GM23338 (cell line): ENCODE results near the gene UXS1. TPM values are rescaled to one million over a fixed set of nuclear protein-coding genes. Genes with fewer than 3 reads are reported as not detected.
A peak's percentile ranks its signal among the peaks of the same experiment; 100 is the strongest.

Experiments
- ATAC-seq: fragments of 200-7000 bp; cut with Tn5 transposase; 3 replicates; pipeline ENCODE4 v1.9.1; 2020
- DNase-seq: peaks from one replicate; pipeline ENCODE4 v3.0.0-alpha.2; 2015; ENCODE audit warnings: low spot score
- H2AFZ ChIP-seq: fragments of 200-600 bp; sonication (generic); 2 replicates; pipeline ENCODE4 v1.8.0; 2016; ENCODE audit warnings: antibody characterized with exemption, mild to moderate bottlenecking, moderate library complexity
- H3F3A ChIP-seq: fragments of 200-600 bp; sonication (generic); replicated peaks from 2 replicates; pipeline ENCODE4 v1.8.0; 2017; ENCODE audit warnings: antibody characterized with exemption, mixed run types, low read depth
- H3K27ac ChIP-seq: fragments of 200-600 bp; sonication (generic); 2 replicates; pipeline ENCODE4 v1.6.1; 2016; ENCODE audit warnings: low read depth
- H3K27me3 ChIP-seq: fragments of 200-600 bp; sonication (generic); 2 replicates; pipeline ENCODE4 v1.8.0; 2016; ENCODE audit warnings: mild to moderate bottlenecking, mixed run types, moderate library complexity; ENCODE audit not compliant: insufficient read depth
- H3K36me3 ChIP-seq: fragments of 200-600 bp; sonication (generic); 2 replicates; pipeline ENCODE4 v1.8.0; 2016; ENCODE audit warnings: mild to moderate bottlenecking; ENCODE audit not compliant: insufficient read depth
- H3K4me1 ChIP-seq: fragments of 200-600 bp; sonication (generic); 2 replicates; pipeline ENCODE4 v1.8.0; 2016; ENCODE audit warnings: mild to moderate bottlenecking, moderate library complexity; ENCODE audit not compliant: insufficient read depth
- H3K4me2 ChIP-seq: fragments of 200-600 bp; sonication (generic); 2 replicates; pipeline ENCODE4 v1.7.1; 2017; ENCODE audit warnings: mixed run types
- H3K4me3 ChIP-seq: fragments of 200-600 bp; sonication (generic); 2 replicates; pipeline ENCODE4 v1.6.1; 2016; ENCODE audit warnings: mixed run types
- H3K79me2 ChIP-seq: fragments of 200-600 bp; sonication (generic); replicated peaks from 2 replicates; pipeline ENCODE4 v1.8.0; 2017; ENCODE audit warnings: mild to moderate bottlenecking; ENCODE audit not compliant: insufficient read depth
- H3K9me2 ChIP-seq: fragments of 200-600 bp; sonication (generic); 2 replicates; pipeline ENCODE4 v1.8.0; 2017; ENCODE audit not compliant: insufficient read depth
- H4K20me1 ChIP-seq: fragments of 200-600 bp; sonication (generic); replicated peaks from 2 replicates; pipeline ENCODE4 v1.8.0; 2017; ENCODE audit warnings: mild to moderate bottlenecking; ENCODE audit not compliant: insufficient read depth
- H3K27ac Mint-ChIP-seq: 2 replicates; pipeline ENCODE4 v1.8.0; 2020; ENCODE audit warnings: inconsistent platforms, mild to moderate bottlenecking, moderate library complexity, mixed read lengths
- H3K27me3 Mint-ChIP-seq: 3 replicates; pipeline ENCODE4 v1.8.0; 2022; ENCODE audit warnings: low read depth, mild to moderate bottlenecking, moderate library complexity, mixed read lengths, inconsistent platforms; ENCODE audit not compliant: insufficient read depth, poor library complexity
- H3K36me3 Mint-ChIP-seq: 3 replicates; pipeline ENCODE4 v1.8.0; 2021; ENCODE audit warnings: low read depth, mild to moderate bottlenecking, inconsistent platforms, moderate library complexity, mixed read lengths
- H3K4me1 Mint-ChIP-seq: 3 replicates; pipeline ENCODE4 v1.8.0; 2020; ENCODE audit warnings: mild to moderate bottlenecking, inconsistent platforms, mixed read lengths
- H3K4me3 Mint-ChIP-seq: 3 replicates; pipeline ENCODE4 v1.8.0; 2021; ENCODE audit warnings: moderate library complexity, mild to moderate bottlenecking, inconsistent platforms, mixed read lengths
- H3K9me3 Mint-ChIP-seq: 3 replicates; pipeline ENCODE4 v1.8.0; 2020; ENCODE audit warnings: moderate library complexity, mild to moderate bottlenecking, inconsistent platforms, mixed read lengths
- CTCF ChIP-seq, 2 experiments: fragments of 200-600 bp in 1 of 2; sonication (generic) in 1 of 2; conservative IDR thresholded peaks; 2 replicates each; pipeline versions ENCODE4 v1.5.1 to v1.6.1; 2016 to 2017; ENCODE audit warnings: antibody characterized with exemption in 2 of 2, low read depth in 2 of 2, mild to moderate bottlenecking in 2 of 2, moderate library complexity in 1 of 2
- ETS1 ChIP-seq: IDR thresholded peaks from 2 replicates; pipeline ENCODE4 v1.6.1; 2016; ENCODE audit warnings: antibody characterized with exemption
- EZH2 ChIP-seq: fragments of 200-600 bp; sonication (generic); IDR thresholded peaks from one replicate; pipeline ENCODE4 v1.8.0; 2017; ENCODE audit warnings: antibody characterized with exemption, mild to moderate bottlenecking, low read depth; ENCODE audit not compliant: unreplicated experiment
- JUNB ChIP-seq: IDR thresholded peaks from one replicate; pipeline ENCODE4 v1.6.1; 2016; ENCODE audit warnings: antibody characterized with exemption; ENCODE audit not compliant: unreplicated experiment
- POLR2AphosphoS5 ChIP-seq: IDR thresholded peaks from 2 replicates; pipeline ENCODE4 v1.6.1; 2016; ENCODE audit warnings: antibody characterized with exemption, low read depth
- STAT1 ChIP-seq: IDR thresholded peaks from one replicate; pipeline ENCODE4 v1.6.1; 2016; ENCODE audit warnings: antibody characterized with exemption; ENCODE audit not compliant: unreplicated experiment
- ZNF462 ChIP-seq: fragments of 250-450 bp; sonication (Bioruptor Pico); IDR thresholded peaks from 2 replicates; pipeline ENCODE4 v1.5.0; 2020; ENCODE audit warnings: mild to moderate bottlenecking, moderate library complexity
- polyA plus RNA-seq: library from polyadenylated mRNA; unstranded; fragments of >200 nt; fragmentation: Nextera tagmentation; extraction: Ambion mirVana; gene quantifications from 2 replicates; pipeline ENCODE4 v1.2.1, GENCODE V29; 2016
- total RNA-seq: library from RNA; depleted of rRNA; stranded (reverse); fragments of >200 nt; shearing (Covaris generic); gene quantifications from 2 replicates; pipeline ENCODE4 v1.2.3, GENCODE V29; 2014

Gene UXS1
- total and polyA plus RNA-seq, 2 experiments from 2014 or later: 48.7 to 131 TPM

- Histone ChIP-seq H3K9me2 (no peaks in the 10 kb centered on the region; the same call in 1 of the 2 replicates), H3K27me3 (no peaks in the 10 kb centered on the region), H3K4me2 (no peak overlapping the region), H3K79me2 (no peaks in the 10 kb centered on the region), H2AFZ (no peak overlapping the region), H3F3A (no peaks in the 10 kb centered on the region), H3K27ac (no peak overlapping the region), H3K4me3 (no peak overlapping the region), H3K4me1 (peaks cover 5% of the 10 kb centered on the region; the same call in 1 of the 2 replicates), H3K36me3 (peaks cover 2% of the 10 kb centered on the region; the same call in 1 of the 2 replicates), H4K20me1 (peaks cover 16% of the 10 kb centered on the region)
- TF ChIP-seq JUNB: no peak
- no peak for TF ChIP-seq STAT1
- no peak for TF ChIP-seq ZNF462 (CRISPR knock-in tag)
- Mint-ChIP-seq H3K4me3 (no peak overlapping the region), H3K36me3 (peaks cover 46% of the 10 kb centered on the region), H3K9me3 (no peaks in the 10 kb centered on the region; the same call in 2 of the 3 replicates), H3K4me1 (peaks cover 17% of the 10 kb centered on the region), H3K27ac (no peak overlapping the region), H3K27me3 (peaks cover 2% of the 10 kb centered on the region)
- ATAC-seq: no peak
- DNase-seq: no peak
Observed at GRCh38 chr2:106098664-106099063, 95.4 kb downstream of the UXS1 start.

GRCh38 chr2:106098081-106098480 is 96.0 kb downstream of the UXS1 start:
- Histone ChIP-seq H3F3A (no peaks in the 10 kb centered on the region), H3K79me2 (no peaks in the 10 kb centered on the region), H3K9me2 (no peaks in the 10 kb centered on the region; the same call in 1 of the 2 replicates), H4K20me1 (peaks cover 16% of the 10 kb centered on the region), H3K27me3 (no peaks in the 10 kb centered on the region), H3K4me1 (peaks cover 5% of the 10 kb centered on the region; the same call in 1 of the 2 replicates), H3K4me3 (no peak overlapping the region), H2AFZ (no peak overlapping the region), H3K4me2 (no peak overlapping the region), H3K36me3 (peaks cover 2% of the 10 kb centered on the region; the same call in 1 of the 2 replicates), H3K27ac (no peak overlapping the region)
- Mint-ChIP-seq H3K27me3 (peaks cover 2% of the 10 kb centered on the region), H3K4me1 (peaks cover 17% of the 10 kb centered on the region), H3K36me3 (peaks cover 50% of the 10 kb centered on the region), H3K4me3 (no peak overlapping the region), H3K9me3 (no peaks in the 10 kb centered on the region; the same call in 2 of the 3 replicates), H3K27ac (no peak overlapping the region)
- DNase-seq (peak; percentile 46), ATAC-seq (peak; percentile 56)
- TF ChIP-seq EZH2 (no peak), CTCF (conservative IDR thresholded peaks at IDR 0.05; ENCODE audit: low read depth in 2 of 2) (peak; percentile 53 to 63), STAT1 (no peak), ETS1 (no peak), POLR2AphosphoS5 (no peak)
